ENCODE results near the gene PDE4D. TPM values are rescaled to one million over a fixed set of nuclear protein-coding genes. Genes with fewer than 3 reads are reported as not detected.
A peak's percentile ranks its signal among the peaks of the same experiment; 100 is the strongest.

PDE4D gene
- total RNA-seq, 2 experiments from 2014 or later = 75.5 to 80.7 TPM

GRCh38 chr5:59727186-59727585 lies 166.3 kb downstream of the PDE4D start:
- POLR2A ChIA-PET = no interaction called here
- no peak overlapping the region for H3K27ac Mint-ChIP-seq
- no peaks in the 10 kb centered on the region for H3K9me3 Mint-ChIP-seq
- H3K4me1 Mint-ChIP-seq (ENCODE audit: low read depth) = no peaks in the 10 kb centered on the region
- intact Hi-C loops (cut with micrococcal nuclease) = no loop called here
- CTCF ChIA-PET = interaction anchor here (0.7 to 1.0 kb wide), 2 partner anchors 10 to 54 kb away, joined by 3 to 4 read pairs; no protein-coding TSS in a partner anchor
- H3K36me3 Mint-ChIP-seq (ENCODE audit: low read depth) = no peaks in the 10 kb centered on the region
- no peak for DNase-seq
- TF ChIP-seq CTCF (IDR thresholded peaks at IDR 0.05) = no peak
- ATAC-seq = no peak
- H3K27me3 Mint-ChIP-seq = peaks cover 3% of the 10 kb centered on the region
- H3K4me3 Mint-ChIP-seq = no peak overlapping the region

GRCh38 chr5:59725392-59725767 lies 168.1 kb downstream of the PDE4D start:
- Mint-ChIP-seq H3K27me3 (peaks cover 1% of the 10 kb centered on the region), H3K9me3 (no peaks in the 10 kb centered on the region), H3K4me1 (ENCODE audit: low read depth) (no peaks in the 10 kb centered on the region), H3K36me3 (ENCODE audit: low read depth) (no peaks in the 10 kb centered on the region), H3K4me3 (no peak overlapping the region), H3K27ac (no peak overlapping the region)
- ATAC-seq (no peak), DNase-seq (no peak)
- no peak for TF ChIP-seq CTCF (IDR thresholded peaks at IDR 0.05)
- CTCF ChIA-PET = no interaction called here
- POLR2A ChIA-PET = no interaction called here
- intact Hi-C loops (cut with micrococcal nuclease) = no loop called here

GRCh38 chr5:59724482-59725391 lies 168.8 kb downstream of the PDE4D start:
- H3K27ac Mint-ChIP-seq = no peak overlapping the region
- no peak overlapping the region for H3K4me3 Mint-ChIP-seq
- ChIA-PET POLR2A (no interaction called here), CTCF (interaction anchor here (0.9 to 1.7 kb wide), 3 partner anchors 14 to 74 kb away, joined by 3 to 8 read pairs (median 3); no protein-coding TSS in a partner anchor)
- H3K9me3 Mint-ChIP-seq = no peaks in the 10 kb centered on the region
- H3K36me3 Mint-ChIP-seq (ENCODE audit: low read depth) = no peaks in the 10 kb centered on the region
- TF ChIP-seq CTCF (IDR thresholded peaks at IDR 0.05) = peak; percentile 71
- ATAC-seq (peak; percentile 56), DNase-seq (peak; percentile 39)
- peaks cover 1% of the 10 kb centered on the region for H3K27me3 Mint-ChIP-seq
- no peaks in the 10 kb centered on the region for H3K4me1 Mint-ChIP-seq (ENCODE audit: low read depth)
- intact Hi-C loops (cut with micrococcal nuclease) = no loop called here

GRCh38 chr5:59722874-59723273 lies 170.7 kb downstream of the PDE4D start:
- ChIA-PET POLR2A (no interaction called here), CTCF (interaction anchor here (1.6 kb wide), 1 partner anchor 334 kb away, joined by 3 read pairs; no protein-coding TSS in a partner anchor)
- intact Hi-C loops (cut with micrococcal nuclease) = no loop called here
- no peak for TF ChIP-seq CTCF (IDR thresholded peaks at IDR 0.05)
- H3K4me1 Mint-ChIP-seq (ENCODE audit: low read depth) = no peaks in the 10 kb centered on the region
- no peaks in the 10 kb centered on the region for H3K9me3 Mint-ChIP-seq
- no peak overlapping the region for H3K27ac Mint-ChIP-seq
- peaks cover 1% of the 10 kb centered on the region for H3K27me3 Mint-ChIP-seq
- ATAC-seq (no peak), DNase-seq (no peak)
- H3K4me3 Mint-ChIP-seq = no peak overlapping the region
- H3K36me3 Mint-ChIP-seq (ENCODE audit: low read depth) = no peaks in the 10 kb centered on the region

- no peak for ATAC-seq
- no peak for DNase-seq
- ChIA-PET POLR2A (interaction anchor here (1.0 kb wide), 1 partner anchor 977 kb away, joined by 3 read pairs; no protein-coding TSS in a partner anchor), CTCF (interaction anchor here (1.6 kb wide), 1 partner anchor 333 kb away, joined by 3 read pairs; no protein-coding TSS in a partner anchor)
- intact Hi-C loops (cut with micrococcal nuclease) = no loop called here
- no peaks in the 10 kb centered on the region for H3K9me3 Mint-ChIP-seq
- no peaks in the 10 kb centered on the region for H3K27me3 Mint-ChIP-seq
- H3K27ac Mint-ChIP-seq = no peak overlapping the region
- no peaks in the 10 kb centered on the region for H3K4me1 Mint-ChIP-seq (ENCODE audit: low read depth)
- H3K4me3 Mint-ChIP-seq = no peak overlapping the region
- no peak for TF ChIP-seq CTCF (IDR thresholded peaks at IDR 0.05)
- H3K36me3 Mint-ChIP-seq (ENCODE audit: low read depth) = no peaks in the 10 kb centered on the region
Measured at GRCh38 chr5:59721741-59722140, 171.8 kb downstream of the PDE4D start.
